Measurements from ENCODE around the gene CD300LD.

Gene CD300LD

GRCh38 chr17:74547736-74548135 lies 44.3 kb downstream of the CD300LD start:
- Mint-ChIP-seq H3K27ac (no peak overlapping the region), H3K4me3 (no peak overlapping the region), H3K4me1 (ENCODE audit: low read depth) (peaks cover 5% of the 10 kb centered on the region), H3K9me3 (ENCODE audit: low read depth) (no peaks in the 10 kb centered on the region), H3K27me3 (peaks cover 2% of the 10 kb centered on the region), H3K36me3 (no peaks in the 10 kb centered on the region)

GRCh38 chr17:74547264-74547663 lies 44.8 kb downstream of the CD300LD start:
- Mint-ChIP-seq H3K36me3 (no peaks in the 10 kb centered on the region), H3K27me3 (peaks cover 5% of the 10 kb centered on the region), H3K27ac (no peak overlapping the region), H3K4me3 (no peak overlapping the region), H3K4me1 (ENCODE audit: low read depth) (peaks cover 5% of the 10 kb centered on the region), H3K9me3 (ENCODE audit: low read depth) (no peaks in the 10 kb centered on the region)

- H3K27ac Mint-ChIP-seq: no peak overlapping the region
- H3K27me3 Mint-ChIP-seq: peaks cover 5% of the 10 kb centered on the region
- peaks cover 5% of the 10 kb centered on the region for H3K4me1 Mint-ChIP-seq (ENCODE audit: low read depth)
- H3K36me3 Mint-ChIP-seq: no peaks in the 10 kb centered on the region
- no peaks in the 10 kb centered on the region for H3K9me3 Mint-ChIP-seq (ENCODE audit: low read depth)
- no peak overlapping the region for H3K4me3 Mint-ChIP-seq
These were observed 45.5 kb downstream of the CD300LD start for GRCh38 chr17:74546586-74546985.

GRCh38 chr17:74545843-74546230 lies 46.2 kb downstream of the CD300LD start, which contains the start of gene CD300C:
TSS of gene CD300C (minus strand) at chr17:74546115. CDS start at chr17:74545782, 333 bp downstream.
- no peak within 1 kb of the TSS for H3K27ac Mint-ChIP-seq
- H3K9me3 Mint-ChIP-seq (ENCODE audit: low read depth): no peaks in the 10 kb centered on the region
- peaks cover 5% of the 10 kb centered on the region for H3K27me3 Mint-ChIP-seq
- H3K36me3 Mint-ChIP-seq: no peaks in the 10 kb centered on the region
- no peak within 1 kb of the TSS for H3K4me3 Mint-ChIP-seq
- peaks cover 5% of the 10 kb centered on the region for H3K4me1 Mint-ChIP-seq (ENCODE audit: low read depth)

- no peaks in the 10 kb centered on the region for H3K36me3 Mint-ChIP-seq
- no peaks in the 10 kb centered on the region for H3K9me3 Mint-ChIP-seq (ENCODE audit: low read depth)
- no peak overlapping the region for H3K27ac Mint-ChIP-seq
- H3K4me1 Mint-ChIP-seq (ENCODE audit: low read depth): peaks cover 5% of the 10 kb centered on the region
- no peak overlapping the region for H3K4me3 Mint-ChIP-seq
- peaks cover 4% of the 10 kb centered on the region for H3K27me3 Mint-ChIP-seq
These were observed 46.9 kb downstream of the CD300LD start for GRCh38 chr17:74544991-74545842.

- Mint-ChIP-seq H3K36me3 (no peaks in the 10 kb centered on the region), H3K9me3 (ENCODE audit: low read depth) (no peaks in the 10 kb centered on the region), H3K4me1 (ENCODE audit: low read depth) (peaks cover 5% of the 10 kb centered on the region), H3K4me3 (no peak overlapping the region), H3K27me3 (peaks cover 5% of the 10 kb centered on the region), H3K27ac (no peak overlapping the region)
These were observed 48.0 kb downstream of the CD300LD start for GRCh38 chr17:74543891-74544760.

GRCh38 chr17:74543406-74543805 lies 48.7 kb downstream of the CD300LD start:
- Mint-ChIP-seq H3K27ac (no peak overlapping the region), H3K27me3 (peaks cover 5% of the 10 kb centered on the region), H3K4me3 (no peak overlapping the region), H3K36me3 (no peaks in the 10 kb centered on the region), H3K4me1 (ENCODE audit: low read depth) (peaks cover 5% of the 10 kb centered on the region), H3K9me3 (ENCODE audit: low read depth) (no peaks in the 10 kb centered on the region)

- H3K4me3 Mint-ChIP-seq: no peak overlapping the region
- no peak overlapping the region for H3K27ac Mint-ChIP-seq
- H3K27me3 Mint-ChIP-seq: peaks cover 5% of the 10 kb centered on the region
- H3K4me1 Mint-ChIP-seq (ENCODE audit: low read depth): peaks cover 3% of the 10 kb centered on the region
- no peaks in the 10 kb centered on the region for H3K36me3 Mint-ChIP-seq
- no peaks in the 10 kb centered on the region for H3K9me3 Mint-ChIP-seq (ENCODE audit: low read depth)
These were observed 49.2 kb downstream of the CD300LD start for GRCh38 chr17:74542727-74543383.

GRCh38 chr17:74542166-74542565 lies 49.9 kb downstream of the CD300LD start:
- Mint-ChIP-seq H3K4me1 (ENCODE audit: low read depth) (no peaks in the 10 kb centered on the region), H3K4me3 (no peak overlapping the region), H3K36me3 (no peaks in the 10 kb centered on the region), H3K27me3 (peaks cover 5% of the 10 kb centered on the region), H3K9me3 (ENCODE audit: low read depth) (no peaks in the 10 kb centered on the region), H3K27ac (no peak overlapping the region)

- H3K36me3 Mint-ChIP-seq: no peaks in the 10 kb centered on the region
- H3K4me3 Mint-ChIP-seq: no peak overlapping the region
- no peak overlapping the region for H3K27ac Mint-ChIP-seq
- no peaks in the 10 kb centered on the region for H3K9me3 Mint-ChIP-seq (ENCODE audit: low read depth)
- H3K4me1 Mint-ChIP-seq (ENCODE audit: low read depth): no peaks in the 10 kb centered on the region
- H3K27me3 Mint-ChIP-seq: peaks cover 5% of the 10 kb centered on the region
These were observed 50.6 kb downstream of the CD300LD start for GRCh38 chr17:74541176-74542111.

GRCh38 chr17:74539281-74539820 lies 52.7 kb downstream of the CD300LD start:
- Mint-ChIP-seq H3K27ac (no peak overlapping the region), H3K9me3 (ENCODE audit: low read depth) (no peaks in the 10 kb centered on the region), H3K36me3 (no peaks in the 10 kb centered on the region), H3K4me3 (no peak overlapping the region), H3K27me3 (peaks cover 5% of the 10 kb centered on the region), H3K4me1 (ENCODE audit: low read depth) (no peaks in the 10 kb centered on the region)

- Mint-ChIP-seq H3K4me1 (ENCODE audit: low read depth) (peaks cover 5% of the 10 kb centered on the region), H3K4me3 (no peak overlapping the region), H3K27ac (no peak overlapping the region), H3K9me3 (ENCODE audit: low read depth) (no peaks in the 10 kb centered on the region), H3K36me3 (no peaks in the 10 kb centered on the region), H3K27me3 (peaks cover 9% of the 10 kb centered on the region)
These were observed 55.2 kb downstream of the CD300LD start for GRCh38 chr17:74536890-74537289.

GRCh38 chr17:74532115-74532514 lies 60.0 kb downstream of the CD300LD start:
- H3K4me1 Mint-ChIP-seq (ENCODE audit: low read depth): peaks cover 5% of the 10 kb centered on the region
- no peak overlapping the region for H3K27ac Mint-ChIP-seq
- no peaks in the 10 kb centered on the region for H3K36me3 Mint-ChIP-seq
- H3K4me3 Mint-ChIP-seq: no peak overlapping the region
- peaks cover 9% of the 10 kb centered on the region for H3K27me3 Mint-ChIP-seq
- no peaks in the 10 kb centered on the region for H3K9me3 Mint-ChIP-seq (ENCODE audit: low read depth)

Data from activated naive CD8-positive, alpha-beta T cell (primary cell).